SU-DHL-6 (cell line): Measurements from ENCODE around the gene TBL3.

Experiments used
- H2AFZ ChIP-seq: fragments of 200-600 bp; sonication (generic); 2 replicates; pipeline ENCODE4 v1.6.1; 2014; ENCODE audit warnings: low read depth, mild to moderate bottlenecking, moderate library complexity, mixed read lengths, antibody characterized with exemption, low read length; ENCODE audit not compliant: severe bottlenecking
- H3F3A ChIP-seq: fragments of 200-600 bp; shearing (Covaris generic); 2 replicates; pipeline ENCODE4 v1.6.0; 2016; ENCODE audit warnings: antibody characterized with exemption, mild to moderate bottlenecking; ENCODE audit not compliant: insufficient read depth
- H3K27ac ChIP-seq: fragments of 200-600 bp; sonication (generic); 2 replicates; pipeline ENCODE4 v1.5.1; 2016; ENCODE audit warnings: low read depth, mild to moderate bottlenecking, low read length, moderate library complexity, mixed read lengths
- H3K27me3 ChIP-seq: fragments of 200-600 bp; sonication (generic), shearing (Covaris generic); 2 replicates; pipeline ENCODE4 v1.6.0; 2014; ENCODE audit warnings: mild to moderate bottlenecking, low read length
- H3K36me3 ChIP-seq: fragments of 200-600 bp; sonication (generic); 2 replicates; pipeline ENCODE4 v1.6.1; 2014; ENCODE audit warnings: mild to moderate bottlenecking, low read length, mixed read lengths
- H3K4me2 ChIP-seq: fragments of 300-600, 200-600 bp; shearing (Covaris generic), sonication (generic); 2 replicates; pipeline ENCODE4 v1.6.0; 2014; ENCODE audit warnings: low read length, low read depth, mild to moderate bottlenecking; ENCODE audit not compliant: poor library complexity, severe bottlenecking
- H3K4me3 ChIP-seq: fragments of 200-600 bp; sonication (generic); 2 replicates; pipeline ENCODE4 v1.5.1; 2014; ENCODE audit warnings: antibody characterized with exemption, low read length, mild to moderate bottlenecking, mixed read lengths; ENCODE audit not compliant: insufficient read depth, poor library complexity, severe bottlenecking
- H3K79me2 ChIP-seq: fragments of 200-600 bp; sonication (generic); 2 replicates; pipeline ENCODE4 v1.6.1; 2014; ENCODE audit warnings: mild to moderate bottlenecking, low read length, moderate library complexity; ENCODE audit not compliant: insufficient read depth
- H3K9ac ChIP-seq: fragments of 200-600 bp; sonication (generic); 2 replicates; pipeline ENCODE4 v1.7.0; 2014; ENCODE audit warnings: mild to moderate bottlenecking, low read length
- H3K9me2 ChIP-seq: fragments of 200-600 bp; sonication (generic); replicated peaks from 2 replicates; pipeline ENCODE4 v1.6.1; 2014; ENCODE audit warnings: low read length; ENCODE audit not compliant: insufficient read depth
- H3K9me3 ChIP-seq: fragments of 200-600 bp; sonication (generic); 2 replicates; pipeline ENCODE4 v1.6.1; 2014; ENCODE audit warnings: low read length, mixed read lengths; ENCODE audit not compliant: insufficient read depth
- H4K20me1 ChIP-seq: fragments of 200-600 bp; sonication (generic); 2 replicates; pipeline ENCODE4 v1.6.1; 2014; ENCODE audit warnings: low read depth, mild to moderate bottlenecking, antibody characterized with exemption, low read length, moderate library complexity, mixed read lengths
- EZH2phosphoT487 ChIP-seq: fragments of 200-600 bp; sonication (generic), shearing (Covaris generic); conservative IDR thresholded peaks from 2 replicates; pipeline ENCODE4 v1.6.1; 2018; ENCODE audit warnings: mild to moderate bottlenecking, antibody characterized with exemption, low read length, moderate library complexity, mixed read lengths
- TF ChIP-seq, protein P1 (sequence below): fragments of 200-600 bp; sonication (generic); IDR thresholded peaks from one replicate; pipeline ENCODE4 v1.5.1; 2017; ENCODE audit warnings: antibody characterized with exemption, mild to moderate bottlenecking, low read length, moderate library complexity; ENCODE audit not compliant: insufficient read depth, poor library complexity, severe bottlenecking

The TBL3 gene

DNA sequence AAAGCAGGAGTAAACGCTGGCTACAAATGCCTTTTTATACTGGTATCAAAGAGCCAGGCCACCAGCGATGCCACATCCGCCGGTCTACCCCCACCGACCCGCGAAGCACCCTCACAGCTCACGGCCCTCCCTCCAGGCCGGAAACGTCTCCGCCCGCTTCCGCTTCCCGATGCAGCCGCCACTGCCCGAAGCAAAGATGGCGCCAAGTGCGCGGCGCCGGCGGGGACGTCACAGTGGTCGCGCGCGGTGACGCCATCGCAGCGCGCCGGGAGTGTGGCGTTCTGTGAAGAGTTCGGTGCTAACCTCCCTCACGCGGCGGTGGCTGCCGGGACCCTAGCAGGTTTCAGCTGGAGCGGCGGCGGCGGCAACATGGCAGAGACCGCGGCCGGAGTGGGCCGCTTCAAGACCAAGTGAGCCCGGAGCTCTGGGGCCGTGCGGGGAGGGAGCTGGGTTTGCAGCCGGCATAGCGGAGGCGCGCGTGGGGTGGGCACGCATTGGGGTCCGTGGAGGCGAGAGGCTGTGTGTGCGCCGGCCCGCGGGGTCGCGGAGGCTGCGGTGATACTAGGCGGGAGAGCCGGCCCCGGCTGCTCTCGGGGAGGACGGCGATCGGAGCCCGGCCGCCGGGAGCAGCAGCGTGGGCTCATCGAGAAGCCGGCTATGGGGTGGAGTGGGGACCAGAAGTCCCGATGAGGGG, at the start of gene TBL3:
Gene TBL3 (plus strand): TSS at position 258 of the 694 bp plus-strand sequence. CDS start 112 bp downstream, at position 370.
- peaks cover 5% of the 10 kb centered on the region; the same call in 1 of the 2 replicates for H3F3A ChIP-seq
- no peaks in the 10 kb centered on the region for H3K36me3 ChIP-seq
- peaks cover 22% of the 10 kb centered on the region for H3K79me2 ChIP-seq
- no peaks in the 10 kb centered on the region for H3K27me3 ChIP-seq
- H3K9me3 ChIP-seq, result no peaks in the 10 kb centered on the region
- H3K4me3 ChIP-seq, result peak within 1 kb of the TSS; percentile 99
- H2AFZ ChIP-seq, result peak within 1 kb of the TSS; percentile 83
- TF ChIP-seq, protein P1, sequence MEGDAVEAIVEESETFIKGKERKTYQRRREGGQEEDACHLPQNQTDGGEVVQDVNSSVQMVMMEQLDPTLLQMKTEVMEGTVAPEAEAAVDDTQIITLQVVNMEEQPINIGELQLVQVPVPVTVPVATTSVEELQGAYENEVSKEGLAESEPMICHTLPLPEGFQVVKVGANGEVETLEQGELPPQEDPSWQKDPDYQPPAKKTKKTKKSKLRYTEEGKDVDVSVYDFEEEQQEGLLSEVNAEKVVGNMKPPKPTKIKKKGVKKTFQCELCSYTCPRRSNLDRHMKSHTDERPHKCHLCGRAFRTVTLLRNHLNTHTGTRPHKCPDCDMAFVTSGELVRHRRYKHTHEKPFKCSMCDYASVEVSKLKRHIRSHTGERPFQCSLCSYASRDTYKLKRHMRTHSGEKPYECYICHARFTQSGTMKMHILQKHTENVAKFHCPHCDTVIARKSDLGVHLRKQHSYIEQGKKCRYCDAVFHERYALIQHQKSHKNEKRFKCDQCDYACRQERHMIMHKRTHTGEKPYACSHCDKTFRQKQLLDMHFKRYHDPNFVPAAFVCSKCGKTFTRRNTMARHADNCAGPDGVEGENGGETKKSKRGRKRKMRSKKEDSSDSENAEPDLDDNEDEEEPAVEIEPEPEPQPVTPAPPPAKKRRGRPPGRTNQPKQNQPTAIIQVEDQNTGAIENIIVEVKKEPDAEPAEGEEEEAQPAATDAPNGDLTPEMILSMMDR, result no peak
- no peak for TF ChIP-seq EZH2phosphoT487
- H3K9ac ChIP-seq, result peak within 1 kb of the TSS; percentile 99
- H3K4me2 ChIP-seq, result peak within 1 kb of the TSS; percentile 95
- peak within 1 kb of the TSS; percentile 69 for H3K27ac ChIP-seq
- H3K9me2 ChIP-seq, result no peaks in the 10 kb centered on the region
- H4K20me1 ChIP-seq, result no peaks in the 10 kb centered on the region; the same call in 1 of the 2 replicates

GRCh38 chr16:1922357-1922756, 49.5 kb upstream of the TBL3 start:
- Histone ChIP-seq H3K9me2 (no peaks in the 10 kb centered on the region), H3K79me2 (no peaks in the 10 kb centered on the region), H3K9me3 (no peaks in the 10 kb centered on the region), H3K4me3 (no peak overlapping the region), H3K27me3 (no peaks in the 10 kb centered on the region), H4K20me1 (no peaks in the 10 kb centered on the region), H2AFZ (no peak overlapping the region), H3F3A (no peaks in the 10 kb centered on the region), H3K27ac (no peak overlapping the region), H3K36me3 (no peaks in the 10 kb centered on the region), H3K4me2 (no peak overlapping the region), H3K9ac (no peak overlapping the region)
- no peak for TF ChIP-seq EZH2phosphoT487

GRCh38 chr16:1923299-1924034, 48.4 kb upstream of the TBL3 start:
- Histone ChIP-seq H3K9me3 (no peaks in the 10 kb centered on the region), H3K4me2 (no peak overlapping the region), H3K27ac (no peak overlapping the region), H4K20me1 (no peaks in the 10 kb centered on the region), H3K36me3 (no peaks in the 10 kb centered on the region), H3K4me3 (no peak overlapping the region), H3K9me2 (no peaks in the 10 kb centered on the region), H3K27me3 (no peaks in the 10 kb centered on the region), H2AFZ (no peak overlapping the region), H3K79me2 (no peaks in the 10 kb centered on the region), H3K9ac (no peak overlapping the region), H3F3A (no peaks in the 10 kb centered on the region)
- TF ChIP-seq, protein P1, result no peak
- no peak for TF ChIP-seq EZH2phosphoT487

- no peaks in the 10 kb centered on the region for H3K79me2 ChIP-seq
- H3K27me3 ChIP-seq, result no peaks in the 10 kb centered on the region
- TF ChIP-seq EZH2phosphoT487, result no peak
- TF ChIP-seq, protein P1, result no peak
These were observed 47.8 kb upstream of the TBL3 start for GRCh38 chr16:1924095-1924494.

More at GRCh38 chr16:1924095-1924494, 47.8 kb upstream of the TBL3 start:
- Histone ChIP-seq H3K36me3 (no peaks in the 10 kb centered on the region), H4K20me1 (no peaks in the 10 kb centered on the region), H3F3A (no peaks in the 10 kb centered on the region), H3K9me2 (no peaks in the 10 kb centered on the region), H3K4me3 (no peak overlapping the region), H3K4me2 (no peak overlapping the region), H3K9me3 (no peaks in the 10 kb centered on the region), H2AFZ (no peak overlapping the region), H3K9ac (no peak overlapping the region), H3K27ac (no peak overlapping the region)
